NCI-H82 (cell line): ENCODE data around the gene PCDHGB5.
"Not testable (repeated sequence)": the region's sequence is repeated elsewhere in the genome, so short reads cannot be mapped to it uniquely, and the experiment has no call there.

Experiments
- DNase-seq: peaks from one replicate; lab custom pipeline; 2025; lab: John Stamatoyannopoulos, UW

PCDHGB5 gene

DNA sequence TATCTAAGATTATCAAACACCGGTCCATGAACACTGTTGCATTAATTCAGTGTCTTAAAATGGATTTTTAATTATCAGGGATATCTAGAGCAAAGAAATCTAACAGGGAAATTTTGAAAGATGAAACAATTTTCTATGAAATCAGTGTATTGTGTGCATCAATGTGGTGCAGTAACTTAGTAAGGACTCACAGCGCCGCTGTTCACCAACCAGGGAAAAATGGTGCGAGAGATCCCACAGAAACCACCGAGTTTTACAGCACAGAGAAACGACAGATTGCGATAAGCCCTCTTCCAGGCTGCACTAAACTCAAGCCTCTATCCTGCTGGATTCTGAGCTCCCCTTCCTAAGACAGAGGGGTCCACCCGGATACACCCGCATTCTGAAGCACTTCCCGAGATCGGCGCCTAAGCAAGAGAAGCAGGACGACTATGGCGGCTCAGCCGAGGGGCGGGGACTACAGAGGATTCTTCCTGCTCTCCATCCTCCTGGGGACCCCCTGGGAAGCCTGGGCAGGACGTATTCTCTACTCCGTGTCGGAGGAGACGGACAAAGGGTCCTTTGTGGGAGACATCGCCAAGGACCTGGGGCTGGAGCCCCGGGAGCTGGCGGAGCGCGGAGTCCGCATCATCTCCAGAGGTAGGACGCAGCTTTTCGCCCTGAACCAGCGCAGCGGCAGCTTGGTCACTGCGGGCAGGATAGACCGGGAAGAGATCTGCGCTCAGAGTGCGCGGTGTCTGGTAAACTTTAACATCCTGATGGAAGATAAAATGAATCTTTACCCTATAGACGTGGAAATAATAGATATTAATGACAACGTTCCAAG, 15.1 kb upstream of the PCDHGB5 start, which contains the start of gene PCDHGA7:
Gene PCDHGA7 (plus strand): TSS at position 274 of the 826 bp plus-strand sequence. CDS start 158 bp downstream, at position 432.
- peak; percentile 53 for DNase-seq

DNA sequence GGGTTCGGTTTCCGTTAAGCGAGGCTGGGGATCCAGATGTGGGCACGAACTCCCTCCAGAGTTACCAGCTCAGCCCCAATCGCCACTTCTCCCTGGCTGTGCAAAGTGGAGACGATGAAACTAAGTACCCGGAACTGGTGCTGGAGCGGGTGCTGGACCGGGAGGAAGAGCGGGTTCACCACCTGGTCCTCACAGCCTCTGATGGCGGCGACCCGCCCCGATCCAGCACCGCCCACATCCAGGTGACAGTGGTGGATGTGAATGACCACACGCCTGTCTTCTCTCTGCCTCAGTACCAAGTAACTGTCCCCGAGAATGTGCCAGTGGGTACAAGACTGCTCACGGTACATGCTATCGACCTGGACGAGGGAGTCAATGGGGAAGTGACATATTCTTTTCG, 14.4 kb upstream of the PCDHGB5 start:
- no peak for DNase-seq

DNA sequence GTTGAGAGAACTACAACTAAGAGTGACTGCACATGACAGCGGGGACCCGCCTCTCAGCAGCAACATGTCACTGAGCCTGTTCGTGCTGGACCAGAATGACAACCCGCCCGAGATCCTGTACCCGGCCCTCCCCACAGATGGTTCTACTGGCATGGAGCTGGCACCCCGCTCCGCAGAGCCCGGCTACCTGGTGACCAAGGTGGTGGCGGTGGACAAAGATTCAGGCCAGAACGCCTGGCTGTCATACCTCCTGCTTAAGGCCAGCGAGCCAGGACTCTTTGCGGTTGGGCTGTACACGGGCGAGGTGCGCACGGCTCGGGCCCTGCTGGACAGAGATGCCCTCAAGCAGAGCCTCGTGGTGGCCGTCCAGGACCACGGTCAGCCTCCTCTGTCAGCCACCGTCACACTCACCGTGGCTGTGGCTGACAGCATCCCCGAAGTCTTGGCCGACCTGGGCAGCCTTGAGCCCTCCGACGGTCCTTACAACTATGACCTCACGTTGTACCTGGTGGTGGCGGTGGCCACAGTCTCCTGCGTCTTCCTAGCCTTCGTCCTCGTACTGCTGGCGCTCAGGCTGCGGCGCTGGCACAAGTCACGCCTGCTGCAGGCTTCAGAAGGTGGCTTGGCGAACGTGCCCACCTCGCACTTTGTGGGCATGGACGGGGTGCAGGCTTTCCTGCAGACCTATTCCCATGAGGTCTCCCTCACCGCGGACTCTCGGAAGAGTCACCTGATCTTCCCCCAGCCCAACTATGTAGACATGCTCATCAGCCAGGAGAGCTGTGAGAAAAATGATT, 13.1 kb upstream of the PCDHGB5 start:
- no peak for DNase-seq

DNA sequence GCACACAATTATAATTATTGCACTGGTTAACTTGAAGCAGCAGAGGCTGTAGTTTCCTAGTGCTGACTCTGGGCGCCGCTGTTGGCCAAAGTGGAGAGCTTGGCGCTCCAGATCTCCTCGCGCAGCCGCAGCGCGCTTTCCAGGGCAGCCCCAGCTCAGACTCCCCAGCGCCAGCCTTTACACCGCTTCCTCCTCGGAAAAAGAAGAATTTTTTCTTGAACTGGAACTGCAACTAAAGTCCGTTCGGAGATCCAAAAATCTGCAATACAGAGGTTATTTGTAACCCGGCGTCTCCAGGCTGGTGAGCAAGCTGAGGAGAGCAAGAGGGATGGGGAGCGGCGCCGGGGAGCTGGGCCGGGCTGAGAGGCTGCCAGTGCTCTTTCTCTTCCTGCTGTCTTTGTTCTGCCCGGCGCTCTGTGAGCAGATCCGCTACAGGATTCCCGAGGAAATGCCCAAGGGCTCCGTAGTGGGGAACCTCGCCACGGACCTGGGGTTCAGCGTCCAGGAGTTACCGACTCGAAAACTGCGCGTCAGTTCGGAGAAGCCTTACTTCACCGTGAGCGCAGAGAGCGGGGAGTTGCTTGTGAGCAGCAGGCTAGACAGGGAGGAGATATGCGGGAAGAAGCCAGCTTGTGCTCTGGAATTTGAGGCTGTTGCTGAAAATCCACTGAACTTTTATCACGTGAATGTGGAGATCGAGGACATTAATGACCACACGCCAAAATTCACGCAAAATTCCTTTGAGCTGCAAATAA, 10.0 kb upstream of the PCDHGB5 start, which contains the start of gene PCDHGB4:
Gene PCDHGB4 (plus strand): TSS at position 142 of the 755 bp plus-strand sequence. CDS start 187 bp downstream, at position 329.
- DNase-seq = peak; percentile 7

DNA sequence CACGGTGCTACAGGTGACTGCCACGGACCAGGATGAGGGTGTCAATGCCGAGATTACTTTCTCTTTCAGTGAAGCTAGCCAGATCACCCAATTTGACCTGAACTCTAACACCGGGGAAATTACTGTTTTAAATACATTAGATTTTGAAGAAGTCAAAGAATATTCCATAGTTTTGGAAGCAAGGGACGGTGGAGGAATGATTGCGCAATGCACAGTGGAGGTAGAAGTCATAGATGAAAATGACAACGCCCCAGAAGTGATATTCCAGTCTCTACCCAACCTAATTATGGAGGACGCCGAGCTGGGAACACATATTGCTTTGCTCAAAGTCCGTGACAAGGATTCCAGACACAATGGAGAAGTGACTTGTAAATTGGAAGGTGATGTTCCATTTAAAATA, 9.1 kb upstream of the PCDHGB5 start:
- DNase-seq = no peak

DNA sequence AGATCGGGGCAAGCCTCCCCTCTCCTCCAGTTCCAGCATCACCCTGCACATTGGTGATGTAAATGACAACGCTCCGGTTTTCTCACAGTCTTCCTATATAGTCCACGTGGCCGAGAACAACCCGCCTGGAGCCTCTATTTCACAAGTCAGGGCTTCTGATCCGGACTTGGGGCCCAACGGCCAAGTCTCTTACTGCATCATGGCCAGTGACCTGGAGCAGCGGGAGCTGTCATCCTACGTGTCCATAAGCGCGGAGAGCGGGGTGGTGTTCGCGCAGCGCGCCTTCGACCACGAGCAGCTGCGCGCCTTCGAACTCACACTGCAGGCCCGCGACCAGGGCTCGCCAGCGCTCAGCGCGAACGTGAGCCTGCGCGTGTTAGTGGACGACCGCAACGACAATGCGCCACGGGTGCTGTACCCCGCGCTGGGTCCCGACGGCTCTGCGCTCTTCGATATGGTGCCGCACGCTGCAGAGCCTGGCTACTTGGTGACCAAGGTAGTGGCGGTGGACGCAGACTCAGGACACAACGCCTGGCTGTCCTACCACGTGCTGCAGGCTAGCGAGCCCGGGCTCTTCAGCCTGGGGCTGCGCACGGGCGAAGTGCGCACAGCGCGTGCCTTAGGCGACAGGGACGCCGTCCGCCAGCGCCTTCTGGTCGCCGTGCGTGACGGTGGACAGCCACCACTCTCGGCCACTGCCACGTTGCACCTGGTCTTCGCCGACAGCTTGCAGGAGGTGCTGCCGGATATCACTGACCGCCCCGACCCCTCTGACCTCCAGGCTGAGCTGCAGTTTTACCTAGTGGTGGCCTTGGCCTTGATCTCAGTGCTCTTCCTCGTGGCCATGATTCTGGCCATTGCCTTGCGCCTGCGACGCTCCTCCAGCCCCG, 8.3 kb upstream of the PCDHGB5 start:
- DNase-seq = no peak

DNA sequence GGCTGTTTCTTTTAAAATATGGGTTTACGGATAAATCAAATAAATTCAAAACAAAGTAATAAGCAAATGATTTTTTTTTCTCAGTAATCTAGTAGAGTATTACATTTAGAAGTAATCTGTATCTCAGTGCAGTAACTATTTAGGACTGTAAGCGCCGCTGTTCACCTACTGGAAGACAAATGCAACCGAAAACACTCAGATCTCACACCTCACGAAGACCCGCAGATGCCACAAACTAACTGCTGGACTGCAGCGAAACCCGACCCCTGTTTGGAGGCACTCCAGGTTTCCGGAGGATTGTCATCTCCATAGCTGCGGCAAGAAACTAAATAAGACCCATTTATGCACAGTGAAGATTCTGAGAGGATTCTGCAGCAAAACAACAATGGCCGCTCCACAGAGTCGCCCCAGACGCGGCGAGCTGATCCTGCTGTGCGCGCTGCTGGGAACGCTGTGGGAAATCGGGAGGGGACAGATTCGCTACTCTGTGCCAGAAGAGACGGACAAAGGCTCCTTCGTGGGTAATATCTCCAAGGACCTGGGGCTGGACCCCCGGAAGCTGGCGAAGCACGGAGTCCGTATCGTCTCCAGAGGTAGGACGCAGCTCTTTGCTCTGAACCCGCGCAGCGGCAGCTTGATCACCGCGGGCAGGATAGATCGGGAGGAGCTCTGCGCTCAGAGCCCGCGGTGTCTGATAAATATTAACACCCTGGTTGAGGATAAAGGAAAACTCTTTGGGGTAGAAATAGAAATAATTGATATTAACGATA, 5.1 kb upstream of the PCDHGB5 start, which contains the start of gene PCDHGA8:
Gene PCDHGA8 (plus strand): TSS at position 205 of the 770 bp plus-strand sequence. CDS start 181 bp downstream, at position 386.
- DNase-seq = no peak

DNA sequence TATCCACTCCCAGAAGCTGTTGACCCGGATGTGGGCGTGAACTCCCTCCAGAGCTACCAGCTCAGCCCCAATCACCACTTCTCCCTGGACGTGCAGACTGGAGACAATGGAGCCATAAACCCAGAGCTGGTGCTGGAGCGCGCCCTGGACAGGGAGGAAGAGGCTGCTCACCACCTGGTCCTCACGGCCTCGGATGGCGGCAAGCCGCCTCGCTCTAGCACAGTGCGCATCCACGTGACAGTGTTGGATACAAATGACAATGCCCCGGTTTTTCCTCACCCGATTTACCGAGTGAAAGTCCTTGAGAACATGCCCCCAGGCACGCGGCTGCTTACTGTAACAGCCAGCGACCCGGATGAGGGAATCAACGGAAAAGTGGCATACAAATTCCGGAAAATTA, 4.5 kb upstream of the PCDHGB5 start:
- no peak for DNase-seq

DNA sequence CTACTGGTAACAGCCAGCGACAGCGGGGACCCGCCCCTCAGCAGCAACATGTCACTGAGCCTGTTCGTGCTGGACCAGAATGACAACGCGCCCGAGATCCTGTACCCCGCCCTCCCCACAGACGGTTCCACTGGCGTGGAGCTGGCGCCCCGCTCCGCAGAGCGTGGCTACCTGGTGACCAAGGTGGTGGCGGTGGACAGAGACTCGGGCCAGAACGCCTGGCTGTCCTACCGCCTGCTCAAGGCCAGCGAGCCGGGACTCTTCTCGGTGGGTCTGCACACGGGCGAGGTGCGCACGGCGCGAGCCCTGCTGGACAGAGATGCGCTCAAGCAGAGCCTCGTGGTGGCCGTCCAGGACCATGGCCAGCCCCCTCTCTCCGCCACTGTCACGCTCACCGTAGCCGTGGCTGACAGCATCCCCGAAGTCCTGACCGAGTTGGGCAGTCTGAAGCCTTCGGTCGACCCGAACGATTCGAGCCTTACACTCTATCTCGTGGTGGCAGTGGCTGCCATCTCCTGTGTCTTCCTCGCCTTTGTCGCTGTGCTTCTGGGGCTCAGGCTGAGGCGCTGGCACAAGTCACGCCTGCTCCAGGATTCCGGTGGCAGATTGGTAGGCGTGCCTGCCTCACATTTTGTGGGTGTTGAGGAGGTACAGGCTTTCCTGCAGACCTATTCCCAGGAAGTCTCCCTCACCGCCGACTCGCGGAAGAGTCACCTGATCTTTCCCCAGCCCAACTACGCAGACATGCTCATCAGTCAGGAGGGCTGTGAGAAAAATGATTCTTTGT, 3.2 kb upstream of the PCDHGB5 start:
- DNase-seq = not testable (repeated sequence)

DNA sequence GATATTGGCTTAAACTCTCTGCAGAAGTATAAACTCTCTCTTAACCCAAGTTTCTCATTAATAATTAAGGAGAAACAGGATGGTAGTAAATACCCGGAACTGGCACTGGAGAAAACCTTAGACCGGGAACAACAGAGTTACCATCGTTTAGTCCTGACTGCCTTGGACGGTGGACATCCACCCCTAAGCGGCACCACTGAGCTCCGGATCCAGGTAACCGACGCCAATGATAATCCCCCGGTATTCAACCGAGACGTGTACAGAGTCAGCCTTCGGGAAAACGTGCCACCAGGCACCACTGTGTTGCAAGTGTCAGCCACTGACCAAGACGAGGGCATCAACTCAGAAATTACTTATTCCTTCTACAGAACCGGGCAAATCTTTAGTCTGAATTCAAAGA, 861 bp downstream of the PCDHGB5 start:
- DNase-seq = no peak

DNA sequence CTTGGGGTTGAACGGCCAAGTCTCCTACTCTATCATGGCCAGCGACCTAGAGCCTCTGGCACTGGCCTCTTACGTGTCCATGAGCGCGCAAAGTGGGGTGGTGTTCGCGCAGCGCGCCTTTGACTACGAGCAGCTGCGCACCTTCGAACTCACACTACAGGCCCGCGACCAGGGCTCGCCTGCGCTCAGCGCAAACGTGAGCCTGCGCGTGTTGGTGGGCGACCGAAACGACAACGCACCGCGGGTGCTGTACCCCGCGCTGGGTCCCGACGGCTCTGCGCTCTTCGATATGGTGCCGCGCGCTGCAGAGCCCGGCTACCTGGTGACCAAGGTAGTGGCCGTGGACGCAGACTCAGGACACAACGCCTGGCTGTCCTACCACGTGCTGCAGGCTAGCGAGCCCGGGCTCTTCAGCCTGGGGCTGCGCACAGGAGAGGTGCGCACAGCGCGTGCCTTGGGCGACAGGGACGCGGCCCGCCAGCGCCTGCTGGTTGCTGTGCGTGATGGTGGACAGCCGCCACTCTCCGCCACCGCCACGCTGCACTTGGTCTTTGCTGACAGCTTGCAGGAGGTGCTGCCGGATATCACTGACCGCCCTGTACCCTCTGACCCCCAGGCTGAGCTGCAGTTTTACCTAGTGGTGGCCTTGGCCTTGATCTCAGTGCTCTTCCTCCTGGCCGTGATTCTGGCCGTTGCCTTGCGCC, 2.0 kb downstream of the PCDHGB5 start:
- no peak for DNase-seq

DNA sequence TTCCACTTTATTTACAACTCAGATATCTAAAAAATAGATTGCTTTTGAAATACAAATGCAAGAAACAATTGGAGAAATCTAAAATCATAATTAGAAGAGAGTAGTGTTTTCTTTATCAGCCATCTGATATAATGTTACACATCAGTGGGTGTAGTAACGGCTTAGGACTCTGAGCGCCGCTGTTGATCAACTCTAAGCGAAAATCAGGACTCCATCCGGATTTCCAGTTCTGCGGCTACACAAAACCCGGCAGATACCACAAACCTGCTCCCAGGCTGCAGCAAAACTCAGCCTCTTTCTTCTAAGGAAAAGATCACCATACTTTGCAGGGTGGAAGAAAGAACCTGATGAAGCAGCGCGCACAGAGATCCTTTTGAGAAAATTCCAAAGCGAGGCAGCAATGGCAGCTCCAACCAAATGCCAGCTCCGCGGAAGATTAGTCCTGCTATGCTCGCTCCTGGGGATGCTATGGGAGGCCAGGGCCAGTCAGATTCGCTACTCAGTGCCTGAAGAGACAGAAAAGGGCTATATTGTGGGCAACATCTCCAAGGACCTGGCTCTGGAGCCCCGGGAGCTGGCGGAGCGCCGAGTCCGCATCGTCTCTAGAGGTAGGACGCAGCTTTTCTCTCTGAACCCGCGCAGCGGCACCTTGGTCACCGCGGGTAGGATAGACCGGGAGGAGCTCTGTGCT, 5.0 kb downstream of the PCDHGB5 start, which contains the start of gene PCDHGA9:
Gene PCDHGA9 (plus strand): TSS at position 226 of the 691 bp plus-strand sequence. CDS start 175 bp downstream, at position 401.
- peak; percentile 32 for DNase-seq

DNA sequence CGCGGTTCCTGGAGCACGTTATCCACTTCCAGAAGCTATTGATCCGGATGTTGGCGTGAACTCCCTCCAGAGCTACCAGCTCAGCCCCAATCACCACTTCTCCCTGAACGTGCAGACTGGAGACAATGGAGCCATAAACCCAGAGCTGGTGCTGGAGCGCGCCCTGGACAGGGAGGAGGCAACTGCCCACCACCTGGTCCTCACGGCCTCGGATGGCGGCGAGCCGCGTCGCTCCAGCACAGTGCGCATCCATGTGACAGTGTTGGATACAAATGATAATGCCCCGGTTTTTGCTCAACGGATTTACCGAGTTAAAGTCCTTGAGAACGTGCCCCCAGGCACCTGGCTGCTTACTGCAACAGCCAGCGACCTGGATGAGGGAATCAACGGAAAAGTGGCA, 5.6 kb downstream of the PCDHGB5 start:
- no peak for DNase-seq

DNA sequence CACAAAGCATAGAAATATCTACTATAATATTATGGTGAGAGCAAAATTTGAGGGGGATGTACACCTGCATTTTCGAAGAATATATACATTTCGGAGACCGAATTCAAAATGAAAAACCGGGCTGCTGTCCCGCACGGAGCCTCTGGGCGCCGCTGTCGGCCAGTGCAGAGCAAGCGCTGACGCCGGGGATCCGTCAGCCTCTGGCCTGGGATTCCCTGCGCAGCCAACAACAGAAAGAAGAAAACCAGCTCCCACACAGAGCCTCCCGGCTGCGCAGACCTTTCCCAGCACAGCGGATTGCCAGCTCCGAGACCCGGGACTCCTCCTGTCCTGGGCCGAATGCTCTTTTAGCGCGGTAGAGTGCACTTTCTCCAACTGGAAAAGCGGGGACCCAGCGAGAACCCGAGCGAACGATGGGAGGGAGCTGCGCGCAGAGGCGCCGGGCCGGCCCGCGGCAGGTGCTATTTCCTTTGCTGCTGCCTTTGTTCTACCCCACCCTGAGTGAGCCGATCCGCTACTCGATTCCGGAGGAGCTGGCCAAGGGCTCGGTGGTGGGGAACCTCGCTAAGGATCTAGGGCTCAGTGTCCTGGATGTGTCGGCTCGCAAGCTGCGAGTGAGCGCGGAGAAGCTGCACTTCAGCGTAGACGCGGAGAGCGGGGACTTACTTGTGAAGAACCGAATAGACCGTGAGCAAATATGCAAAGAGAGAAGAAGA, 10.2 kb downstream of the PCDHGB5 start, which contains the start of gene PCDHGB6:
Gene PCDHGB6 (plus strand): TSS at position 232 of the 716 bp plus-strand sequence. CDS start 182 bp downstream, at position 414.
- DNase-seq = peak; percentile 52

DNA sequence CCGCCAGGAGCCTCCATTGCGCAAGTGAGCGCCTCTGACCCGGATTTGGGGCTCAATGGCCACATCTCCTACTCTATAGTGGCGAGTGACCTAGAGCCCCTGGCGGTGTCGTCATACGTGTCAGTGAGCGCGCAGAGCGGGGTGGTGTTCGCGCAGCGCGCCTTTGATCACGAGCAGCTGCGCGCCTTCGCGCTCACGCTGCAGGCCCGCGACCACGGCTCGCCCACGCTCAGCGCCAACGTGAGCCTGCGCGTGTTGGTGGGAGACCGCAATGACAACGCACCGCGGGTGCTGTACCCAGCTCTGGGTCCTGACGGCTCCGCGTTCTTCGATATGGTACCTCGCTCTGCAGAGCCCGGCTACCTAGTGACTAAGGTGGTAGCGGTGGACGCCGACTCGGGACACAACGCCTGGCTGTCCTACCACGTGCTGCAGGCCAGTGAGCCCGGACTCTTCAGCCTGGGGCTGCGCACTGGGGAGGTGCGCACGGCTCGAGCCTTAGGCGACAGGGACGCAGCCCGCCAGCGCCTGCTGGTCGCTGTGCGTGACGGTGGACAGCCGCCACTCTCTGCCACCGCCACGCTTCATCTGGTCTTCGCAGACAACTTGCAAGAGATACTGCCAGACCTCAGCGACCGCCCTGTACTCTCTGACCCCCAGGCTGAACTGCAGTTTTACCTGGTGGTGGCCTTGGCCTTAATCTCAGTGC, 12.0 kb downstream of the PCDHGB5 start:
- DNase-seq = no peak

DNA sequence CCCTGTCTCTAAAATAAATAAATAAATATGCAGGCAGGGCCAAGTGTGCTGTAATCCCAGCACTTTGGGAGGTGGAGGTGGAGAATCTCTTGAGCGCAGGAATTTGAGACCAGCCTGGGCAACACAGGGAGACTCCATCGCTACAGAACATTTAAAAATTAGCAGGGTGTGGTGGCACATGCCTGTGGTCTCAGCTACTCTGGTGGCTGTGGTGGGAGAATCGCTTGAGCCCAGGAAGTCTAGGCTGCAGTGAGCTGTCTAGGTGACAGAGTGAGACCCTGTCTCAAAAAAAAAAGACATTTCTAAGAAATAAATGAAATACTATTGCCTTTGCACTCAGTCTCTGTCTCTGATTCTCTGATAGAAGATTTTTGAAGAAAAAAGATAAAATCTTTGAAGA, 13.8 kb downstream of the PCDHGB5 start:
- no peak for DNase-seq
